22Rv1 (cell line): Measurements from ENCODE around the gene LRCH1.

Experiments used
- ZFX ChIP-seq: fragments of 450-650 bp; IDR thresholded peaks from 2 replicates; pipeline ENCODE4 v1.6.1; 2017; ENCODE audit warnings: antibody characterized with exemption, borderline replicate concordance
- TF ChIP-seq, protein P1 (sequence below): fragments of 450-650 bp; IDR thresholded peaks from 2 replicates; pipeline ENCODE4 v1.5.1; 2017; ENCODE audit warnings: mild to moderate bottlenecking

DNA sequence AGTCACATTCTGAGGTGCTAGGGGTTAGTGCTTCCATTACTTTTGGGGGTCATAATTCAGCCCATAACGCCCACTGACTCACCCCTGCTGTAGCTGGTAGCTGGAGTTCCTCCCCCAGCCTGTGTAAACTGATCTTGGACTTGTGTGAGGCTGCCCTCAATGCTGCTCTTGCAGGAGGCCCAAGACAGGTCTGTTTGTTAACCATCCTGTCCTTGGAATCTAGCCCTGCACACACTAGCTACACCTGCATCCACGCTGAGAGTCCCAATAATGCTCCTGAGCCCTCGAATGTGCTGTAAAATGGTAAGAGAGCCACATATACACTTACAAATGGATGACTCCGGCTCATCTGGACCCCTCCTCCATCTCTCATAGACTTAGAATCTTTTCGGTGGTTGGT lies 9.6 kb downstream of the LRCH1 start:
- TF ChIP-seq, protein P1, sequence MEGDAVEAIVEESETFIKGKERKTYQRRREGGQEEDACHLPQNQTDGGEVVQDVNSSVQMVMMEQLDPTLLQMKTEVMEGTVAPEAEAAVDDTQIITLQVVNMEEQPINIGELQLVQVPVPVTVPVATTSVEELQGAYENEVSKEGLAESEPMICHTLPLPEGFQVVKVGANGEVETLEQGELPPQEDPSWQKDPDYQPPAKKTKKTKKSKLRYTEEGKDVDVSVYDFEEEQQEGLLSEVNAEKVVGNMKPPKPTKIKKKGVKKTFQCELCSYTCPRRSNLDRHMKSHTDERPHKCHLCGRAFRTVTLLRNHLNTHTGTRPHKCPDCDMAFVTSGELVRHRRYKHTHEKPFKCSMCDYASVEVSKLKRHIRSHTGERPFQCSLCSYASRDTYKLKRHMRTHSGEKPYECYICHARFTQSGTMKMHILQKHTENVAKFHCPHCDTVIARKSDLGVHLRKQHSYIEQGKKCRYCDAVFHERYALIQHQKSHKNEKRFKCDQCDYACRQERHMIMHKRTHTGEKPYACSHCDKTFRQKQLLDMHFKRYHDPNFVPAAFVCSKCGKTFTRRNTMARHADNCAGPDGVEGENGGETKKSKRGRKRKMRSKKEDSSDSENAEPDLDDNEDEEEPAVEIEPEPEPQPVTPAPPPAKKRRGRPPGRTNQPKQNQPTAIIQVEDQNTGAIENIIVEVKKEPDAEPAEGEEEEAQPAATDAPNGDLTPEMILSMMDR = no peak
- TF ChIP-seq ZFX = no peak
